GM10248 (cell line): ENCODE data around the gene FGFR4.

Source experiments
- CTCF ChIA-PET: fragments of 300-600 bp; sonication (Branson Sonifier 250); formaldehyde crosslinking; extraction: SDS; loops from one replicate; lab custom pipeline; 2021; ENCODE audit warnings: antibody characterized with exemption; lab: Yijun Ruan, JAX
- POLR2A ChIA-PET: fragments of 350-650 bp; sonication (Branson Sonifier 250); formaldehyde crosslinking; extraction: SDS; loops from one replicate; lab custom pipeline; 2020; ENCODE audit warnings: antibody characterized with exemption; lab: Yijun Ruan, JAX
- DNase-seq: peaks from one replicate; pipeline ENCODE4 v3.0.0; 2012; ENCODE audit errors: extremely low spot score
- CTCF ChIP-seq: IDR thresholded peaks from 2 replicates; pipeline ENCODE4 v1.5.1; 2012; ENCODE audit warnings: mild to moderate bottlenecking, low read depth; ENCODE audit errors: extremely low read depth, missing control alignments, control extremely low read depth

FGFR4 gene

DNA sequence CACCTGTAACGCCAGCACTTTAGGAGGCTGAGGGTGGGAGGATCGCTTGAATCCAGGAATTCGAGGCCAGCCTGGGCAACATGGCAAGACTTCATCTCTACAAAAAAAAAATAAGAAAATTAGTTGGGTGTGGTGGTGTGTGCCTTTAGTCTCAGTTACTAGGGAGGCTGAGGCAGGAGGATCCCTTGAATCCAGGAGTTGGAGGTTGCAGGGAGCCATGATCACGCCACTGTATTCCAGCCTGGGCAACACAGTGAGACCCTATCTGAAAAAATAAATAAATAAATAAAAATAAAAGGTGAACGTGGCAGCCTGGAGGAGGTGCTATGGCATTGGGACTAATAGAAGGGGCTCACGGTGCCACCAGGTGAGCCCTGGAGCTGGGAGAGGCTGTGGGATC is 7.1 kb downstream of the FGFR4 start:
- no peak for DNase-seq
- TF ChIP-seq CTCF, result no peak
- CTCF ChIA-PET, result interaction anchor here (3.5 kb wide), 1 partner anchor 19 kb away, joined by 16 read pairs; no protein-coding TSS in a partner anchor
- POLR2A ChIA-PET, result no interaction called here

DNA sequence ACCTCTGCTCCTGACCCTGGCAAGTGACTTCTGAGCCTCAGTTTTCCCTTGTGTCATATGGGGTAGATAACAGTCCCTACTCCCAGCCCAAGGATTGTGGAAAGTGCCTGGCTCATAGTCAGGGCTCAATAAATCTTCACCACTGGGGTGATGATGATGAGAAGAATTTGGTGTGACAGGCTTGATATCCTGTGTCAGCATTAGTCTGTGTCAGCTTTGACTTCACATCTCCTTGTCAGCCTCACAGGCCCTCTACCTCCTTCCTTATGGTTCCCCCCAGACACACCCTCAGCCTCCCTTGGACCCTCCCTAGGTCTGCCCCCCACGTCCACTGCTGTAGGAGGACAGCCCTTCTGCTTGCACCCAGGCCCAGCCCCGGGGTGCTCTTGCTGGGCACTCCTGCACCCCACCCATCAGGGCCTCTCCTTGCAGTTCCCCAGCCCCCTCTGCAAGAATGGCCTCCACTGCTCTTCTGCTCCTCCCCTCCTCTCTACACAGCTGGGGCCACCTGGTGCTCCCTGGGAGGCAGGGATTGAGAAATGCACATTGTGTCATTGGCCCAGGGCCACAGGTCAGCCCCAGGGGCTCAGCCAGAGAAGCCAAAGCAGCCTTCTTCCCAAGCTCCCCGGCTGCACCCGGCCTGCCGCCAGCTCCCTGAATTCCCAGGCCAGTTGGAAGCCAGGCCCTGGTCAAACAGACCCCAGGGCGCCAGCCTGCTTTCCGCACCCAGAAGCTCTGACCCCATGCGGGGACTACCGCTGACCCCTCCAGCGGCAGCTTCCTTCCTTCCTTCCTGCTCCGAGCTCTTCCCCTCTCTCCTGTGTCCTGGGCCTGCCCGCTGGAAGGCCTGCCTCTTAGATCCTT is 7.7 kb downstream of the FGFR4 start:
- DNase-seq, result no peak
- no peak for TF ChIP-seq CTCF
- CTCF ChIA-PET, result interaction anchor here (1.0 to 1.4 kb wide), 4 partner anchors 9 to 20 kb away, joined by 3 to 7 read pairs (median 4); no protein-coding TSS in a partner anchor
- POLR2A ChIA-PET, result no interaction called here

- ChIA-PET CTCF (interaction anchor here (1.0 to 1.4 kb wide), 4 partner anchors 9 to 19 kb away, joined by 3 to 7 read pairs (median 4); no protein-coding TSS in a partner anchor), POLR2A (no interaction called here)
- TF ChIP-seq CTCF, result no peak
- no peak for DNase-seq
Observed at GRCh38 chr5:177095088-177095669, 8.5 kb downstream of the FGFR4 start.

DNA sequence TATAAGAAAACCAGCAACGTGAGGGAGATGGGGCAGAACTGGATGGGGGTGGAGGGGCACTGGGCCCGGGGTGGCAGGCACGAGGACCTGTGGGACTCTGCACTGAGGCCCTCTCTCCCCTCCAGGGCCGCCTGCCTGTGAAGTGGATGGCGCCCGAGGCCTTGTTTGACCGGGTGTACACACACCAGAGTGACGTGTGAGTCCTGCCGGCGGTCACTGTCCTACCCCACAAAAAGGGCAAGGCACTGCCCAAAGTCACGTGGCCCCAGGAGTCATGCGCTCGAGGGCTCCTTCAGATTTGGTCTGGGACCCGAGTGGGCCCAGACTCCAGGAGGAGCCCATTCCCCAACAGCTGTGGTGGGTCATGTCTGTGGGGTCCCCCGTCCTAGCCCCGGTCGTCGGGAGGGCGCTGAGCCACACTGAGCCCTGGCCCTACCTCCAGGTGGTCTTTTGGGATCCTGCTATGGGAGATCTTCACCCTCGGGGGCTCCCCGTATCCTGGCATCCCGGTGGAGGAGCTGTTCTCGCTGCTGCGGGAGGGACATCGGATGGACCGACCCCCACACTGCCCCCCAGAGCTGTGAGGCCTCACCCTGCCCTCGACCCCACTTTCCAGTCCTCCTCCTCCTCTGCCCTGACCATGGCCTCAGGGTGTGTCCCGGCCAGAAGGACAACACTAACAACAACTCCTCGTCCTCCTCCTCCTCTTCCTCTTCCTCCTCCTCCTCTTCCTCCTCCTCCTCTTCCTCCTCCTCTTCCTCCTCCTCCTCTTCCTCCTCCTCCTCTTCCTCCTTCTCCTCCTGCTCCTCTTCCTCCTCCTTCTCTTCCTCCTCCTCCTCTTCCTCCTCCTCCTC is 9.7 kb downstream of the FGFR4 start:
- no peak for TF ChIP-seq CTCF
- POLR2A ChIA-PET, result no interaction called here
- DNase-seq, result no peak
- CTCF ChIA-PET, result interaction anchor here (2.7 to 3.0 kb wide), 2 partner anchors 16 to 17 kb away, joined by 10 to 11 read pairs; no protein-coding TSS in a partner anchor

DNA sequence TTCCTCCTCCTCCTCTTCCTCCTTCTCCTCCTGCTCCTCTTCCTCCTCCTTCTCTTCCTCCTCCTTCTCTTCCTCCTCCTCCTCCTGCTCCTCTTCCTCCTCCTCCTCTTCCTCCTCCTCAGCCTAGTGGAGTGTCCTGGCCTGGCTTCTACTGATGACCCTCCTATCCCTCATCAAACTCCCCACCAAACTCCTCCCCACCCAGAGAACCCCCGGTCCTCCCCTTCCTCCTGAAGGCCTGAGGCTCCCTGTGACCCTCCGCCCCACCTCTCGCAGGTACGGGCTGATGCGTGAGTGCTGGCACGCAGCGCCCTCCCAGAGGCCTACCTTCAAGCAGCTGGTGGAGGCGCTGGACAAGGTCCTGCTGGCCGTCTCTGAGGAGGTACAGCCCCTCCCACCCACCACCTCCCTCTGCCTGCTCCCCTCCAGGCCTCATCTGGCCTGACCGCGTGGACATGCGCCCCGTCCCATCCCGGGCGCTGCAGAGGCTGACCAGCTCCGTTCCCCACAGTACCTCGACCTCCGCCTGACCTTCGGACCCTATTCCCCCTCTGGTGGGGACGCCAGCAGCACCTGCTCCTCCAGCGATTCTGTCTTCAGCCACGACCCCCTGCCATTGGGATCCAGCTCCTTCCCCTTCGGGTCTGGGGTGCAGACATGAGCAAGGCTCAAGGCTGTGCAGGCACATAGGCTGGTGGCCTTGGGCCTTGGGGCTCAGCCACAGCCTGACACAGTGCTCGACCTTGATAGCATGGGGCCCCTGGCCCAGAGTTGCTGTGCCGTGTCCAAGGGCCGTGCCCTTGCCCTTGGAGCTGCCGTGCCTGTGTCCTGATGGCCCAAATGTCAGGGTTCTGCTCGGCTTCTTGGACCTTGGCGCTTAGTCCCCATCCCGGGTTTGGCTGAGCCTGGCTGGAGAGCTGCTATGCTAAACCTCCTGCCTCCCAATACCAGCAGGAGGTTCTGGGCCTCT is 10.6 kb downstream of the FGFR4 start:
- no peak for TF ChIP-seq CTCF
- ChIA-PET POLR2A (no interaction called here), CTCF (interaction anchor here (0.8 to 3.0 kb wide), 6 partner anchors 10 to 437 kb away, joined by 3 to 11 read pairs (median 6); no protein-coding TSS in a partner anchor)
- no peak for DNase-seq
